GM12875 (cell line): ENCODE measurements around the gene COL4A4.

Experiments
- H3K4me3 ChIP-seq: one replicate; pipeline ENCODE4 v1.5.1; 2011; ENCODE audit warnings: low read depth, low read length, control low read depth
- CTCF ChIP-seq: IDR thresholded peaks from 2 replicates; pipeline ENCODE4 v1.5.1; 2011; ENCODE audit warnings: low read depth, mild to moderate bottlenecking, control low read depth, inconsistent platforms, low read length, moderate library complexity, borderline replicate concordance; ENCODE audit not compliant: insufficient read depth

The COL4A4 gene

DNA sequence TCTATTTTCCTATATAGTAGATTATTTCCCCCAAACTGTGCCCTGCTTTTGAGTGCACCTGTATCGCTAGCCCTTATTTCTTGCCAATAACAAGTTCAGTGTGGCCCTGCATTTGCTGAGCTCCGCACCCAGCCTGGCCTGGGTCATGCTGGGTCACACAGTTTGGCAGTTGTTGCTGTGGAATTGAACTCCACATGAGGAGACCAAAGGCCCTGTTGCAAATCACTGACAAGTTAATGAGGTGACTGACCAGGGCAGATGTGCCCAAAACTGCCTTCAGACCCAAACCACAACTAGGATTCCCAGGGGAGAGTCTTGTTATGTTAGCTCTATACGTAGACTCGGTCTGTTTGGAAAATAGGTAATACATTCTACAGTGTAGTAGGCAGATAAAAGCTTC lies 31.0 kb downstream of the COL4A4 start:
- no peak for TF ChIP-seq CTCF
- H3K4me3 ChIP-seq = no peak overlapping the region

DNA sequence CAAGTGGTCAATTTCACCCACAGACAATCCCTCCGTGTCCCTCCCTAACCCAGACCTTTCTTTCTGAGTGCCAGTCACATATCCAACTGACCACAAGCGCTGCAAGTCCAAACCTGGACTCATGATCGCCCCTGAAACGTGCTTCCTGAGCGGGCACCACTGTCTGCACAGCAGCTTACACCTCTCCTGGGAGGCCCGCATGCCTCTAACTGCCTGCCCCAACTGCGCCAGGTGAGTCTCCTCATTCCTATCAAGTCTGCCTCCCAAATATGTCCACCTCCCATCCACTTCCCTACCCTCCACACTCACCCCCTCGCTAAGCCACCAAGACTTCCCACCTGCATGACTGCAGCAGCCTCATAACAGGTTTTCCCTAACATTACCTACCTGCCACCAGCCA lies 33.4 kb downstream of the COL4A4 start:
- no peak for TF ChIP-seq CTCF
- no peak overlapping the region for H3K4me3 ChIP-seq

DNA sequence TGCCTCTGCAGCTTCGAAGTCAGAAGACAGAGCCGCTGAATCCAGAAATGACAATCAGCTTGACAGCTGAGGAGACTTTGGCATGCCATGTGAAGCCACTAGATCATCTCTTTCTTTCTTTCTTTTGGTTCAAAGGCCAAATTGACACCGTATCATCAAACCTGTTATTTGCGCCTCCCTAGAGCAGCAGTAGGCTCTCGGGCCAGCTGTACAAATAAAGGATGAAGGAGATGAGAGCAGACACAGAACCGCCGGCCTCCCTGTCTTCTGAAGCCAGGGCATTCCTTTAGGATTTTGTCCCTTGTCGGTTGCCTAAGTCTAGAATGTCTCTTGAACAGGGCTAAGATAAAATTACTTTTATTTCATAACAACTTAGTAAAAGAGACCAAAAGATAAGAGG lies 36.8 kb downstream of the COL4A4 start:
- TF ChIP-seq CTCF = no peak
- no peak overlapping the region for H3K4me3 ChIP-seq

- H3K4me3 ChIP-seq = no peak overlapping the region
- TF ChIP-seq CTCF = no peak
These were observed 38.5 kb downstream of the COL4A4 start for GRCh38 chr2:227125506-227125905.

GRCh38 chr2:227124811-227125210 lies 39.2 kb downstream of the COL4A4 start:
- no peak overlapping the region for H3K4me3 ChIP-seq
- no peak for TF ChIP-seq CTCF

GRCh38 chr2:227123697-227124096 lies 40.3 kb downstream of the COL4A4 start:
- no peak for TF ChIP-seq CTCF
- H3K4me3 ChIP-seq = no peak overlapping the region

DNA sequence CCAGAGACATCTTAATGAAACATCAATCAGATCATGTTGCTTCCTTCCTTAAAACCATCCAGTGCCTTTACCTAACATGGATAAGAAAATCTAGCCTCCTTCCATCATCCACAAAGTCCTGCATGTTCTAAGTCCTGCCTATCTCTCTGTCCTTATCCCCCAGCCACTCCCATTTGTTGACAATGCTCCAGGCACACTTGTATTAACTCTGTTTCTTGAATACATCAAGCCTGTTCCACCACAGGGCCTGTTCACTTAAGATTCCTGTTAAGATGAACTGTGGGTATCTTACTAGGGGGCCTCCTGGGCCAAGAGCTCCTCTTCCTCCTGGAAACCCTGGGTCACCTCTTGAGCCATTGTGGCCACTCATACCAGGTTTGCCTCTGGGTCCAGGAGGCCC lies 45.7 kb downstream of the COL4A4 start:
- H3K4me3 ChIP-seq = no peak overlapping the region
- TF ChIP-seq CTCF = no peak
